NT2/D1 (cell line): ENCODE measurements around the gene WDR20.
"Not testable (repeated sequence)": the region's sequence is repeated elsewhere in the genome, so short reads cannot be mapped to it uniquely, and the experiment has no call there.

Source experiments
- DNase-seq: peaks from one replicate; pipeline ENCODE4 v3.0.0-alpha.2; 2011; ENCODE audit warnings: low read depth, low spot score
- H3K27me3 ChIP-seq: 2 replicates; pipeline ENCODE4 v1.6.0; 2011; ENCODE audit warnings: mild to moderate bottlenecking; ENCODE audit not compliant: insufficient read length, insufficient read depth
- H3K36me3 ChIP-seq: 2 replicates; pipeline ENCODE4 v1.6.1; 2011; ENCODE audit warnings: mild to moderate bottlenecking, low read length, mixed read lengths; ENCODE audit not compliant: insufficient read depth, insufficient read length
- H3K4me1 ChIP-seq: 2 replicates; pipeline ENCODE4 v1.5.1; 2011; ENCODE audit not compliant: insufficient read depth, insufficient read length
- H3K4me3 ChIP-seq: 2 replicates; pipeline ENCODE4 v1.5.1; 2011; ENCODE audit warnings: low read depth; ENCODE audit not compliant: insufficient read length
- H3K9ac ChIP-seq: 2 replicates; pipeline ENCODE4 v1.6.0; 2011; ENCODE audit warnings: low read depth; ENCODE audit not compliant: insufficient read length
- H3K9me3 ChIP-seq: 2 replicates; pipeline ENCODE4 v1.5.1; 2011; ENCODE audit warnings: mild to moderate bottlenecking, low read length; ENCODE audit not compliant: insufficient read depth
- SUZ12 ChIP-seq: IDR thresholded peaks from 2 replicates; pipeline ENCODE4 v1.6.1; 2011; ENCODE audit not compliant: insufficient read length, insufficient read depth; ENCODE audit errors: extremely low read depth
- YY1 ChIP-seq: IDR thresholded peaks from 2 replicates; pipeline ENCODE4 v1.6.1; 2011; ENCODE audit not compliant: insufficient read length, insufficient read depth
- ZNF274 ChIP-seq: IDR thresholded peaks from 2 replicates; pipeline ENCODE4 v1.6.1; 2011; ENCODE audit warnings: mild to moderate bottlenecking, low read depth, low read length

The WDR20 gene

GRCh38 chr14:102096569-102097188 is 43.0 kb upstream of the WDR20 start:
- Histone ChIP-seq H3K4me1 (peaks cover 9% of the 10 kb centered on the region), H3K9me3 (no peaks in the 10 kb centered on the region), H3K27me3 (no peaks in the 10 kb centered on the region), H3K4me3 (no peak overlapping the region), H3K9ac (no peak overlapping the region), H3K36me3 (peaks cover 6% of the 10 kb centered on the region)
- DNase-seq, result no peak
- TF ChIP-seq ZNF274, result no peak
- TF ChIP-seq YY1, result no peak
- no peak for TF ChIP-seq SUZ12

- TF ChIP-seq SUZ12 (no peak), ZNF274 (no peak), YY1 (no peak)
Observed at GRCh38 chr14:102097441-102098135, 42.1 kb upstream of the WDR20 start.

DNA sequence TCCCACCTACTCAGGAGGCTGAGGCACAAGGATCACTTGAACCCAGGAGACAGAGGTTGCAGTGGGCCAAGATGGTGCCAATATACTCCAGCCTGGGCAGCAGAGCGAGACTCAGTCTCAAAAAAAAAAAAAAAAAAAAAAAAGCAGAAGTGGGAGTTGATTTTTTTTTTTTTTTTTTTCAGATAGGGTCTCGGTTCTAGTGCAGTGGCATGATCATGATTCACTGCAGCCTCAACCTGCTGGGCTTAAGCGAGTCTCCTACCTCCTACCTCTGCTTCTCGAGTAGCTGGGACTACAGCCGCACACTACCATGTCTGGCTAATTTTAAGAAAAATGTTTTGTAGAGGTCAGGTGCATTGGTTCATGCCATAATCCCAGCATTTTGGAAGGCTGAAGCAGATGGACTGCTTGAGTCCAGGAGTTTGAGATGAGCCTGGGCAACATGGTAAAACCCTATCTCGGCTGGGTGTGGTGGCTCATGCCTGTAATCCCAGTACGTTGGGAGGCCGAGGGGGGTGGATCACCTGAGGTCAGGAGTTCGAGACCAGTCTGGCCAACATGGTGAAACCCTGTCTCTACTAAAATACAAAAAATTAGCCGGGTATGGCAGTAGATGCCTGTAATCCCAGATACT is 36.5 kb upstream of the WDR20 start:
- DNase-seq, result no peak
- no peaks in the 10 kb centered on the region for H3K9me3 ChIP-seq
- peaks cover 2% of the 10 kb centered on the region for H3K4me1 ChIP-seq
- no peak overlapping the region for H3K9ac ChIP-seq
- peaks cover 7% of the 10 kb centered on the region for H3K36me3 ChIP-seq
- TF ChIP-seq SUZ12 (no peak), YY1 (no peak), ZNF274 (no peak)
- H3K4me3 ChIP-seq, result no peak overlapping the region
- H3K27me3 ChIP-seq, result no peaks in the 10 kb centered on the region

More at GRCh38 chr14:102097441-102098135, 42.1 kb upstream of the WDR20 start:
- Histone ChIP-seq H3K9ac (no peak overlapping the region), H3K27me3 (no peaks in the 10 kb centered on the region), H3K36me3 (peaks cover 7% of the 10 kb centered on the region), H3K4me3 (no peak overlapping the region), H3K4me1 (peaks cover 9% of the 10 kb centered on the region), H3K9me3 (no peaks in the 10 kb centered on the region)
- DNase-seq, result no peak

GRCh38 chr14:102105369-102105768 is 34.3 kb upstream of the WDR20 start:
- no peak overlapping the region for H3K4me3 ChIP-seq
- no peak for DNase-seq
- H3K36me3 ChIP-seq, result peaks cover 3% of the 10 kb centered on the region
- no peak overlapping the region for H3K9ac ChIP-seq
- no peaks in the 10 kb centered on the region for H3K27me3 ChIP-seq
- peaks cover 2% of the 10 kb centered on the region for H3K4me1 ChIP-seq
- TF ChIP-seq YY1 (no peak), SUZ12 (no peak), ZNF274 (no peak)
- no peaks in the 10 kb centered on the region for H3K9me3 ChIP-seq

- not testable (repeated sequence) for H3K27me3 ChIP-seq, H3K4me1 ChIP-seq, DNase-seq, H3K36me3 ChIP-seq, H3K9ac ChIP-seq, H3K4me3 ChIP-seq, H3K9me3 ChIP-seq
Observed at GRCh38 chr14:102109332-102109731, 30.4 kb upstream of the WDR20 start.

- H3K9me3 ChIP-seq, result peaks cover 8% of the 10 kb centered on the region; the same call in 1 of the 2 replicates
- H3K36me3 ChIP-seq, result no peaks in the 10 kb centered on the region
- TF ChIP-seq YY1 (no peak), SUZ12 (no peak), ZNF274 (no peak)
- no peaks in the 10 kb centered on the region for H3K4me1 ChIP-seq
- H3K27me3 ChIP-seq, result no peaks in the 10 kb centered on the region
- no peak overlapping the region for H3K9ac ChIP-seq
- DNase-seq, result no peak
- H3K4me3 ChIP-seq, result no peak overlapping the region
Observed at GRCh38 chr14:102111101-102111500, 28.6 kb upstream of the WDR20 start.
